Uterus (tissue), 4 donors: ENCODE results near the gene KLF13. TPM values are rescaled to one million over a fixed set of nuclear protein-coding genes. Genes with fewer than 3 reads are reported as not detected.

Experiments used
- DNase-seq, 2 donors: peaks; one replicate each; pipeline ENCODE4 v3.0.0-alpha.2; 2019 to 2020
- H3K27ac ChIP-seq, 2 donors: fragments of 200-600 bp; sonication (generic); 1 replicate in 1 of 2; 2 replicates in 1 of 2; pipeline ENCODE4 v1.5.1; 2016 to 2018
- H3K27me3 ChIP-seq, 2 donors: fragments of 200-600 bp; sonication (generic); one replicate each; pipeline ENCODE4 v1.5.1; 2018 to 2019; ENCODE audit warnings: control low read depth in 1 of 2
- H3K36me3 ChIP-seq, 2 donors: fragments of 200-600 bp; sonication (generic); one replicate each; pipeline ENCODE4 v1.5.1; 2019; ENCODE audit warnings: control low read depth in 1 of 2
- H3K4me1 ChIP-seq, 2 donors: fragments of 200-600 bp; sonication (generic); one replicate each; pipeline ENCODE4 v1.5.1; 2018 to 2019; ENCODE audit warnings: control low read depth in 1 of 2
- H3K4me3 ChIP-seq, 2 donors: fragments of 200-600 bp; sonication (generic); 1 replicate in 1 of 2; 2 replicates in 1 of 2; pipeline ENCODE4 v1.5.1; 2018 to 2019; ENCODE audit warnings: mild to moderate bottlenecking in 1 of 2
- H3K9me3 ChIP-seq, 2 donors: fragments of 200-600 bp; sonication (generic); one replicate each; pipeline ENCODE4 v1.5.1; 2019; ENCODE audit warnings: control low read depth in 1 of 2
- POLR2A ChIP-seq, 2 donors: fragments of 450-650 bp; IDR thresholded peaks; one replicate each; pipeline ENCODE4 v1.6.1; 2016; ENCODE audit warnings: antibody characterized with exemption in 2 of 2, mild to moderate bottlenecking in 1 of 2, moderate library complexity in 1 of 2
- intact Hi-C: fragments of 100-400 bp; cut with DNase I; formaldehyde crosslinking; loops from one replicate; pipeline ENCODE4 v1.15.1; 2023; ENCODE audit warnings: low total_unique reads
- total RNA-seq, 4 donors: library from RNA; depleted of rRNA in 3 of 4; stranded (reverse); fragments of >200 nt in 3 of 4; gene quantifications; one replicate each; pipeline versions ENCODE4 v1.1.0 to v1.2.4, GENCODE V29; 2014 to 2023
- TF ChIP-seq, protein P1 (sequence below), 4 experiments: fragments of 200-600 bp in 2 of 4; fragments of 450-650 bp in 2 of 4; sonication (generic) in 2 of 4; IDR thresholded peaks; one replicate each; pipeline ENCODE4 v1.5.1; 2016 to 2019; ENCODE audit warnings: antibody characterized with exemption in 4 of 4, mild to moderate bottlenecking in 2 of 4, moderate library complexity in 1 of 4
- donor health status: DM: yes; HTN: yes; CAD: no.

KLF13 gene
- total RNA-seq, 4 donors from 2014 or later = 20.2 to 58.8 (median 25.7) TPM

DNA sequence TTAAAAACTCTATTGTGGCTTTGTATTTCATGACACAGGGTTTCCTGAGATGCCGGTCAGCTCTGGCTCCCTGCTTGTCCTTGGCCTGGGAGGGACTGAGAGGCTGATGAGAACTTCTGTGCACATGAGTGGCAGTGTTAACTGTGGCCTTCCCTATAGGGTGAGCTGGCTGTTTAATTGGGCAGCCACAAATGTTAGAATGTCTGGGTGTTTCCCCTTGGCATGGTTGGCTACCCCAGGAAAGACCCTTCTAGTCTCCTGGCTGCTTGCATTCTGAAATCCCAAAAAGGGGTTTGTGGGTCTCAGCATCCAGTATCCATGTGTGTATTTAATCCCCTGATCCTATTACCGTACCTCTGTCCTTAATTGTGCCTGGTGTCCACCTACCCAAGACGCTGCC lies 3.0 kb upstream of the KLF13 start:
- Histone ChIP-seq H3K4me3 (no peak overlapping the region), H3K36me3 (no peaks in the 10 kb centered on the region), H3K27me3 (no peaks in the 10 kb centered on the region), H3K27ac (no peak overlapping the region), H3K4me1 (no peaks in the 10 kb centered on the region), H3K9me3 (no peaks in the 10 kb centered on the region)
- intact Hi-C loops = no loop called here
- DNase-seq = no peak
- TF ChIP-seq, protein P1, sequence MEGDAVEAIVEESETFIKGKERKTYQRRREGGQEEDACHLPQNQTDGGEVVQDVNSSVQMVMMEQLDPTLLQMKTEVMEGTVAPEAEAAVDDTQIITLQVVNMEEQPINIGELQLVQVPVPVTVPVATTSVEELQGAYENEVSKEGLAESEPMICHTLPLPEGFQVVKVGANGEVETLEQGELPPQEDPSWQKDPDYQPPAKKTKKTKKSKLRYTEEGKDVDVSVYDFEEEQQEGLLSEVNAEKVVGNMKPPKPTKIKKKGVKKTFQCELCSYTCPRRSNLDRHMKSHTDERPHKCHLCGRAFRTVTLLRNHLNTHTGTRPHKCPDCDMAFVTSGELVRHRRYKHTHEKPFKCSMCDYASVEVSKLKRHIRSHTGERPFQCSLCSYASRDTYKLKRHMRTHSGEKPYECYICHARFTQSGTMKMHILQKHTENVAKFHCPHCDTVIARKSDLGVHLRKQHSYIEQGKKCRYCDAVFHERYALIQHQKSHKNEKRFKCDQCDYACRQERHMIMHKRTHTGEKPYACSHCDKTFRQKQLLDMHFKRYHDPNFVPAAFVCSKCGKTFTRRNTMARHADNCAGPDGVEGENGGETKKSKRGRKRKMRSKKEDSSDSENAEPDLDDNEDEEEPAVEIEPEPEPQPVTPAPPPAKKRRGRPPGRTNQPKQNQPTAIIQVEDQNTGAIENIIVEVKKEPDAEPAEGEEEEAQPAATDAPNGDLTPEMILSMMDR (IDR thresholded peaks at IDR 0.05) = no peak
- TF ChIP-seq POLR2A (IDR thresholded peaks at IDR 0.05) = no peak

DNA sequence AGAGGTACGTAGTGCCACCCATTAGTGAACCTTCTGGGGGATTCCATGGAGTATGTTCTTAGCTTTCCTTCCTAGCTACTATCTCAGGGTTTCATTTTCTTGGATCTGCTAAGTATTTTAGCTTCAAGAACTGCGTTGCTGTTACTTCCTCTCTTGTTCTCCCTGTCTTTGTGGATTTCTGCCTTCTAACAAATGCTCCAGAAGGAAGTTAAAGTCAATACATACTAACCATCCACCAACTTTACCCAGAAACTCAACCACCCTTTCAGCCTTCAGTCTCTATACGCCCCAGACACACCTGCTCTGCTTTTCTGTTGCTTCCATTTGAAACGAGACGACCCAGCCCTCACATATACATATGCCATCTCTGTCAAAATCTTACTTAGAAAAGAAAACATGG lies 2.4 kb upstream of the KLF13 start:
- DNase-seq = no peak
- Histone ChIP-seq H3K27me3 (no peaks in the 10 kb centered on the region), H3K4me1 (no peaks in the 10 kb centered on the region), H3K27ac (no peak overlapping the region), H3K9me3 (no peaks in the 10 kb centered on the region), H3K4me3 (no peak overlapping the region), H3K36me3 (no peaks in the 10 kb centered on the region)
- no peak for TF ChIP-seq POLR2A (IDR thresholded peaks at IDR 0.05)
- TF ChIP-seq, protein P1 (IDR thresholded peaks at IDR 0.05) = no peak
- intact Hi-C loops = no loop called here

DNA sequence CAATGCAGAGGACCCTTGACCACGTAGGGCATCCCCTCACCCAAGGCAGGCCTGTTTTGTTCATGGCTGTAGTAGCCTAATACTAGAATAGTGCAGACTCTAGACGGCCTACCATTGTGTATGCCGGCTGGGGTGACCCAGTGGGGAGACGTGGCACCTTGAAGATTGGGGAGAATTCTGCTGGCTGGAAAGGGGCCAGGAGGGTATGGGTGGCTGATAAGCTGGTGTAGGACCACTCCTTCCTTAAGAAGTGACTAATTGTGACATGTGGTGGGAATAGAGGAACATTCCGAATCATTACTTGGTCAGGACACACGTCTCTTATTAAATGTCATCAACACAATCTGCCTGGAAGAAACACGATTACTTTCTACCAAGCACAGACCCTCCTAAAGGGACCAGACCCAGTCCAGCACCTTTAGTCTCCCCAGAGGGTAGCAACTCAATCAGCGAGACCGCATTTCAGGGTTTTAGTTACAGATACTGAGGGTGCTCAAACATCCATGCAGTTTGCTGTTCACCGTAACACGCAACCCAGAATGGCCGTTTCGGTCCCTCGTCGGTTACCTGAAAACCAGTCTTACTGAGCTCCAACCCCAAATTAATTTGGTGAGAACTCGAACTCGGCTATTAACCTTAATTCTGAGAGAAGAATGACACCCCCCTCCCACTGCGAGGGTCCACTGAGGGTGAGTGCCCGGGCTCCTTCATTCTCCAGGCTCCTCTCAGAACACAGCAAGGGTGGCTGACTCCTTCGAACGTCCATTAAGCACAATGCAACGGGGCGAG lies 1.6 kb upstream of the KLF13 start:
- Histone ChIP-seq H3K27me3 (no peaks in the 10 kb centered on the region), H3K27ac (peak overlapping the region; percentile 92 to 99), H3K4me1 (peaks cover 0 to 4% of the 10 kb centered on the region in 2 donors), H3K36me3 (no peaks in the 10 kb centered on the region), H3K9me3 (no peaks in the 10 kb centered on the region), H3K4me3 (peak overlapping the region; percentile 41 to 70)
- TF ChIP-seq, protein P1 (IDR thresholded peaks at IDR 0.05) = no peak
- TF ChIP-seq POLR2A (IDR thresholded peaks at IDR 0.05) = no peak
- no peak for DNase-seq
- intact Hi-C loops = no loop called here

DNA sequence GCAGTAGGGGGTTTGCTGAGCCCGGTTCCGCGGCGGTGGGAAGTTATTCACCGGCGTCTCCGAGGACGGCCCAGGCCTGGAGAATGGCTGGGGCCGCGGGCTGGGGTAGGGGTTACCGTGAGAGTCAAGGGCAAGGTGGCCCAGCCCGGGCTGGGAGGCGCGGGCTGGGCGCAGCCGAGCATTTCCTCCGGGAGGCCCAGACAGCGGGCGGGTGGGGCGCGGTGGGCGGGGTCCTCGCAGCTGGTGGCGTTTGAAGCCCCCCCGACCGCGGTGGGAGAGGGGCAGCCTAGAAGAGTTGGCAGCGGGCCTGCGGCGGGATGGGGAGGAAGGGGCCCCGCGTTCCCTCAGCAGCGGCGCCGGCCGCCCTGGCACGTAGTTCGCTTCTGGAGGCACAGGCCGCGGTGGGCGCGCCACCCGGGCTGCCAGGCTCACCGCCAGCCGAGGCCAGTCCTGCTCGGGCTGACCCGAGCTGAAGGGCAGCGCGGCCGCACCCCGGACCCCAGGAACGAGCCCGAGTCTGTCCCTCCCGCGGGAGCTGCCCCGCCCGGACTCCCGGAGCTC lies 960 bp upstream of the KLF13 start:
- peak overlapping the region; percentile 41 to 70 for H3K4me3 ChIP-seq
- H3K4me1 ChIP-seq = peaks cover 0 to 4% of the 10 kb centered on the region in 2 donors
- H3K27me3 ChIP-seq = no peaks in the 10 kb centered on the region
- intact Hi-C loops = no loop called here
- no peaks in the 10 kb centered on the region for H3K36me3 ChIP-seq
- peak; percentile 55 to 76 for DNase-seq
- TF ChIP-seq, protein P1 (IDR thresholded peaks at IDR 0.05) = no peak
- no peak for TF ChIP-seq POLR2A (IDR thresholded peaks at IDR 0.05)
- H3K9me3 ChIP-seq = no peaks in the 10 kb centered on the region
- H3K27ac ChIP-seq = peak overlapping the region; percentile 92 to 99
